ENCODE data around the gene PHLDB2. TPM values are rescaled to one million over a fixed set of nuclear protein-coding genes. Genes with fewer than 3 reads are reported as not detected.

Gene PHLDB2
- total RNA-seq, 1 donor from 2014 or later = 60.8 TPM

GRCh38 chr3:111980716-111981456 is 121.8 kb downstream of the PHLDB2 start:
- Histone ChIP-seq H3K36me3 (no peaks in the 10 kb centered on the region), H3K4me1 (peaks cover 25% of the 10 kb centered on the region), H3K4me3 (peak overlapping the region; percentile 90), H3K9me3 (no peaks in the 10 kb centered on the region), H3K27ac (no peak overlapping the region), H3K27me3 (no peaks in the 10 kb centered on the region)
- no peak for TF ChIP-seq CTCF (IDR thresholded peaks at IDR 0.05)
- no peak for ATAC-seq
- no peak for DNase-seq
- intact Hi-C loops (cut with DNase I) = no loop called here

DNA sequence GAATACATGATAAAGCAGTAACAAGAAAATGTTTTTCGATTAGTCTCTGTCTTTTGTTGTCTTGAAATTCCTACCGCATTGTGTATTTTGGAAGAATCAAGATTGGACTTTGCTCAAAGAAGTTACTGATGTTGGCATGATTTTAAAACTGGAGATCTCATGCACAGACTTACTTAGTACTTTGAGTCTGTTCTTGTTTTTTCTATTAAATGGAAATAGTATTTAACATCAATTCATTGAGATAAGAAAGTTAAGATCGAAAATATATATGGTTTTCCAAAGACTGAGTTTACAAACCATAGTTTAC is 122.3 kb downstream of the PHLDB2 start:
- DNase-seq = no peak
- Histone ChIP-seq H3K9me3 (no peaks in the 10 kb centered on the region), H3K4me1 (peaks cover 25% of the 10 kb centered on the region), H3K36me3 (peaks cover under 1% of the 10 kb centered on the region), H3K27ac (no peak overlapping the region), H3K27me3 (no peaks in the 10 kb centered on the region), H3K4me3 (no peak overlapping the region)
- TF ChIP-seq CTCF (IDR thresholded peaks at IDR 0.05) = no peak
- intact Hi-C loops (cut with DNase I) = no loop called here
- ATAC-seq = no peak

GRCh38 chr3:111984636-111985298 is 125.7 kb downstream of the PHLDB2 start:
- no peak overlapping the region for H3K4me3 ChIP-seq
- H3K27me3 ChIP-seq = no peaks in the 10 kb centered on the region
- ATAC-seq (no peak), DNase-seq (no peak)
- peaks cover 22% of the 10 kb centered on the region for H3K4me1 ChIP-seq
- intact Hi-C loops (cut with DNase I) = no loop called here
- H3K27ac ChIP-seq = no peak overlapping the region
- H3K9me3 ChIP-seq = no peaks in the 10 kb centered on the region
- TF ChIP-seq CTCF (IDR thresholded peaks at IDR 0.05) = no peak
- H3K36me3 ChIP-seq = peaks cover 25% of the 10 kb centered on the region

DNA sequence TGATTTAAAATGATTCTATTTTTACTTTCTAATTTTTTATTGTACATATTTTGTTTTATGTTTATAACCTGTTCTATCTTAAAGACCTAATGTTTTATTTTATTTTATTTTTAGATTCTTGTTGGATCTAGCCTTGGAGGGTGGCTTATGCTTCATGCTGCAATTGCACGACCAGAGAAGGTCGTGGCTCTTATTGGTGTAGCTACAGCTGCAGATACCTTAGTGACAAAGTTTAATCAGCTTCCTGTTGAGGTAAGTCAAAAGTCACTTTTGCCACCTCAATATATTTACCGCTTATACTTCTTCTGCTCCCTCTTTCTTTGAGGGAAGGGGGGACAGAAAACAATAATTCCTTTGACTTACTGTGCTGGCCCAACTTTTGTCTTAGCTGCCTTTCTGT is 127.7 kb downstream of the PHLDB2 start:
- Histone ChIP-seq H3K27ac (no peak overlapping the region), H3K4me3 (no peak overlapping the region), H3K27me3 (no peaks in the 10 kb centered on the region), H3K36me3 (peaks cover 36% of the 10 kb centered on the region), H3K9me3 (no peaks in the 10 kb centered on the region), H3K4me1 (peaks cover 3% of the 10 kb centered on the region)
- TF ChIP-seq CTCF (IDR thresholded peaks at IDR 0.05) = no peak
- DNase-seq (no peak), ATAC-seq (no peak)
- intact Hi-C loops (cut with DNase I) = no loop called here

- Histone ChIP-seq H3K36me3 (peaks cover 52% of the 10 kb centered on the region), H3K27ac (no peak overlapping the region), H3K4me3 (no peak overlapping the region), H3K9me3 (no peaks in the 10 kb centered on the region), H3K4me1 (no peaks in the 10 kb centered on the region), H3K27me3 (no peaks in the 10 kb centered on the region)
- TF ChIP-seq CTCF (IDR thresholded peaks at IDR 0.05) = peak; percentile 72
- ATAC-seq (peak; percentile 85), DNase-seq (no peak)
- intact Hi-C loops (cut with DNase I) = no loop called here
These were observed 130.1 kb downstream of the PHLDB2 start for GRCh38 chr3:111989061-111989678.

All from upper lobe of right lung (tissue), 1 donor.